IMR-90 (cell line): ENCODE data around the gene RSPH3.

ENCODE experiments used
- MXI1 ChIP-seq: IDR thresholded peaks from 2 replicates; pipeline ENCODE4 v1.6.1; 2012; ENCODE audit warnings: low read depth, mild to moderate bottlenecking, low read length, moderate library complexity, borderline replicate concordance
- POLR2A ChIP-seq: IDR thresholded peaks from 2 replicates; pipeline ENCODE4 v1.6.1; 2012; ENCODE audit warnings: mild to moderate bottlenecking, low read depth, low read length
- RFX5 ChIP-seq: IDR thresholded peaks from 2 replicates; pipeline ENCODE4 v1.8.0; 2012; ENCODE audit warnings: low read depth, mild to moderate bottlenecking, low read length, moderate library complexity
- TF ChIP-seq, protein P1 (sequence below): conservative IDR thresholded peaks from 2 replicates; pipeline ENCODE4 v1.5.1; 2012; ENCODE audit warnings: mild to moderate bottlenecking, low read depth, low read length, improper control_type of control experiment

DNA sequence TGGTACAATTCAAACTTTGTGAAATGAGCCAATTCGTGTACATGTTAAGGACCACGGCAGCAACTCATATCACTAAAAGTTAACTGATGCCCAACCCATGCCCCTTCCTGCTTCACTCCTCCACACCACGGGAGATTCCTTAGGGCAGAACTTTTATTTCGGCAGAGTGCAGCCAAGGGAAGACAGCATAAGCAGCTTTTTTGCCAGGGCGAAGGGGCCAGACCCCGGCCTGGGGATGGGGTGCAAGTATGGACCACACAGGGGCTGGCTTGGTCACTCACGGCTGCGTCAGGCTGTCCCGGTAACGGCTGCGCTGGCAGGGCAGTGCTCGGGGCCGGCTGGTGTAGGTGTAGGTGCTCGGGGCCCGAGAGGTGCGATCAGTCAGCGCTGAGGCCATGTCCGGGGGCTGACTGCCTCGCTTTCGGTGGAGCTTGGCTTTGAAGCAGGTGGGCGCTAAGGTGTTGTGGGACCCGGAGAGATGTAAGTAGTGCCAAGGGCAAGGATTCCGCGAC lies 792 bp downstream of the RSPH3 start:
- TF ChIP-seq MXI1 (no peak), RFX5 (no peak), POLR2A (no peak)
- TF ChIP-seq, protein P1, sequence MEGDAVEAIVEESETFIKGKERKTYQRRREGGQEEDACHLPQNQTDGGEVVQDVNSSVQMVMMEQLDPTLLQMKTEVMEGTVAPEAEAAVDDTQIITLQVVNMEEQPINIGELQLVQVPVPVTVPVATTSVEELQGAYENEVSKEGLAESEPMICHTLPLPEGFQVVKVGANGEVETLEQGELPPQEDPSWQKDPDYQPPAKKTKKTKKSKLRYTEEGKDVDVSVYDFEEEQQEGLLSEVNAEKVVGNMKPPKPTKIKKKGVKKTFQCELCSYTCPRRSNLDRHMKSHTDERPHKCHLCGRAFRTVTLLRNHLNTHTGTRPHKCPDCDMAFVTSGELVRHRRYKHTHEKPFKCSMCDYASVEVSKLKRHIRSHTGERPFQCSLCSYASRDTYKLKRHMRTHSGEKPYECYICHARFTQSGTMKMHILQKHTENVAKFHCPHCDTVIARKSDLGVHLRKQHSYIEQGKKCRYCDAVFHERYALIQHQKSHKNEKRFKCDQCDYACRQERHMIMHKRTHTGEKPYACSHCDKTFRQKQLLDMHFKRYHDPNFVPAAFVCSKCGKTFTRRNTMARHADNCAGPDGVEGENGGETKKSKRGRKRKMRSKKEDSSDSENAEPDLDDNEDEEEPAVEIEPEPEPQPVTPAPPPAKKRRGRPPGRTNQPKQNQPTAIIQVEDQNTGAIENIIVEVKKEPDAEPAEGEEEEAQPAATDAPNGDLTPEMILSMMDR: no peak
